Measurements from ENCODE around the gene RNF40.
A peak's percentile ranks its signal among the peaks of the same experiment; 100 is the strongest.

RNF40 gene

DNA sequence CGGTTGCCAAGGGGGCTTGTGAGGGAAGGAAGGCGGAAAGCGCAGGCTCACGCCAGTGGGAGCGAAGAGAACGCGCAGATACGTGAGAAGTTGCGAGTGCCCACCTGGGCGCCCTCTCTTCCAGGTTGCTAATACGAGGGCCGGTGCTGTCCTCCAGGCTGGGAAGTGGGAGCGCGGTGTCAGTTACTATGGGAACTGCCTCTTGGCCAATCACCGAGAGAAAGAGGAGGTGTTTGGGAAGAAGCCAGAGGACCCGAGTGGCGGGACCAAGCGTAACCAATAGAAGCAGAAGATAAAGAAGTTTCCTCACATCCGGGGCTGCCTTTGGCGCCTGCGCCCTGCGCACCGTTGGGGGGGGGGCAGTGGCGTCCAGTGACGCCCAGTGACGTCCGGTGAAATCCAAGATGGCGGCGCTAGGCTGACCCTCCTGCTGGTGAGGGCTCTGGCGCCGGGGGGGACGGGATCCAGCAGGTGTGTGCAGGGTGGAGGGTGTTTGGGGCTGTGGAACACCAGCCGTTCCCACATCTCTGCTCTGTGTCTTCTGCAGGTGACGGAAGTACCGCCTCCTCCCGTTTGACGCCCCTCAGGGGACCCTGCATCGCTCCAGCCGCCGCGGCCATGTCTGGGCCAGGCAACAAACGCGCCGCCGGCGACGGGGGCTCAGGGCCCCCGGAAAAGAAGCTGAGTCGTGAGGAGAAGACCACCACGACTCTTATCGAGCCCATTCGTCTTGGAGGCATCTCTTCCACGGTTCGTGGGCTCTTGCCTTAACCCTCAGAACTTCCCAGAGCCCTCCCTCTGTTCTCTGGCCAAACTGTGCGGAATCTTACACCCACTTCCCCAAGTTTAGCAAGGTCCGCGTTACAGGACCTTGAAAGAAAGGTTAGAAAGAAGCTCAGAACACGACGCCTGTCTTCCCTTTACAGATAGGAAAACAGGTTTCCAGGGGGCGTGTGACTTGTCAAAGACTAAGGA lies at the start of gene RNF40, which contains the start of gene CFAP119:
RNF40 (plus strand) TSS at position 395 of the 975 bp plus-strand sequence; CDS start at position 619, 224 bp downstream.
CFAP119 (minus strand) TSS at position 135 of the 975 bp plus-strand sequence. CDS start 314 bp downstream, outside the sequence.
- DNase-seq: peak; percentile 81

GRCh38 chr16:30715750-30716445 lies 46.2 kb upstream of the RNF40 start:
- DNase-seq: peak; percentile 25

GRCh38 chr16:30720086-30720485 lies 42.0 kb upstream of the RNF40 start:
- no peak for DNase-seq

DNA sequence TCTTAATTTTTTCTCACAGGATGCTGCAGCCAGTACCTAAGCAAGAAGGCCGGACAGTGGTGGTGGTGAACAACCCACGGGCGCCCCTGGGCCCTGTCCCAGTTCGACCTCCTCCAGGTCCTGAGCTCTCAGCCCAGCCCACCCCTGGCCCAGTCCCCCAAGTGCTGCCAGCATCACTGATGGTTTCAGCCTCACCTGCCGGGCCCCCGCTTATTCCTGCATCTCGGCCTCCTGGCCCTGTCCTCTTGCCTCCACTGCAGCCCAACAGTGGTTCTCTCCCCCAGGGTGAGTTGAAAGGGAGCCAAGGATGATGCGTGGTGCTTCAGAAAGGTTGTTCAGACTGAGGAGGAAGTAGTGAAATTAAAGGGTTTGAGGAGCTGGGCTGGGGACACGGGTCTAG lies 41.4 kb upstream of the RNF40 start:
- no peak for DNase-seq

DNA sequence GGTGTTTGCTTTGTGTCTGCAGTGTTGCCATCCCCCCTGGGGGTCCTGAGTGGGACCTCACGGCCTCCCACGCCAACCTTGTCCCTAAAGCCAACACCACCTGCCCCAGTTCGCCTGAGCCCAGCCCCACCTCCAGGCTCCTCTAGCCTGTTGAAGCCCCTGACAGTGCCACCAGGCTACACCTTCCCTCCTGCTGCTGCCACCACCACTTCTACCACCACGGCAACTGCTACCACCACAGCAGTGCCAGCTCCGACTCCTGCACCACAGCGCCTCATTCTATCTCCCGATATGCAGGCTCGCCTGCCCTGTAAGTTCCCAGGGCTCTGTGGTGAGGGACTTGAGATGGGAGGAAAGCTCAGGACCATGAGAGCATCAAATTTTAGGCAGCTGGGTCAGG lies 41.0 kb upstream of the RNF40 start:
- no peak for DNase-seq

GRCh38 chr16:30721606-30722005 lies 40.5 kb upstream of the RNF40 start:
- no peak for DNase-seq

DNA sequence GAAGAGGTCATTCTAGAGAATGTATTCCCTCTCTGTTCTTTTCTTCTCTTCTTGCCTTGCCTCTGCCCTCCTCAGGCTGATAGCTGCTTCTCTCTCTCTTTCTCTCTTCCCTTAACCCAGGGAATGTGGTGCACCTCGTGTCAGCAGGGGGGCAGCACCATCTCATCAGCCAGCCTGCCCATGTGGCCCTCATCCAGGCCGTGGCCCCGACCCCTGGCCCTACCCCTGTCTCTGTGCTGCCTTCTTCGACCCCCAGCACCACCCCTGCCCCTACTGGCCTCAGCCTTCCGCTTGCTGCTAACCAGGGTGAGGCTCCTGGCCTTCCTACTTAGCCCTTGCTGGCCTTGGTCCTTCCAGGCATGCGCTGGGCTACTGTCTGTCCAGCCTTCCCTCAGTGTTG lies 39.7 kb upstream of the RNF40 start:
- no peak for DNase-seq

DNA sequence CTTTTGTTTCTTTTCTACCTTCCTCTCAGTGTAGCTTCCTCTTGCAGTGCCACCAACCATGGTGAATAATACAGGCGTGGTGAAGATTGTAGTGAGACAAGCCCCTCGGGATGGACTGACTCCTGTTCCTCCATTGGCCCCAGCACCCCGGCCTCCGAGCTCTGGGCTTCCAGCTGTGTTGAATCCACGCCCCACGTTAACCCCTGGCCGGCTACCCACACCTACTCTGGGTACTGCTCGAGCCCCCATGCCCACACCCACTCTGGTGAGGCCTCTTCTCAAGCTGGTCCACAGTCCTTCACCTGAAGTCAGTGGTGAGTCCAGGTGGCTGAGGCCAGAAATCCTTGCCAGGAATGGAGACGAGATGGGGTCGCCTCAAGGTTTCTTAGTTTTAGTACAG lies 39.2 kb upstream of the RNF40 start:
- no peak for DNase-seq

GRCh38 chr16:30723725-30724355 lies 38.3 kb upstream of the RNF40 start:
- no peak for DNase-seq

DNA sequence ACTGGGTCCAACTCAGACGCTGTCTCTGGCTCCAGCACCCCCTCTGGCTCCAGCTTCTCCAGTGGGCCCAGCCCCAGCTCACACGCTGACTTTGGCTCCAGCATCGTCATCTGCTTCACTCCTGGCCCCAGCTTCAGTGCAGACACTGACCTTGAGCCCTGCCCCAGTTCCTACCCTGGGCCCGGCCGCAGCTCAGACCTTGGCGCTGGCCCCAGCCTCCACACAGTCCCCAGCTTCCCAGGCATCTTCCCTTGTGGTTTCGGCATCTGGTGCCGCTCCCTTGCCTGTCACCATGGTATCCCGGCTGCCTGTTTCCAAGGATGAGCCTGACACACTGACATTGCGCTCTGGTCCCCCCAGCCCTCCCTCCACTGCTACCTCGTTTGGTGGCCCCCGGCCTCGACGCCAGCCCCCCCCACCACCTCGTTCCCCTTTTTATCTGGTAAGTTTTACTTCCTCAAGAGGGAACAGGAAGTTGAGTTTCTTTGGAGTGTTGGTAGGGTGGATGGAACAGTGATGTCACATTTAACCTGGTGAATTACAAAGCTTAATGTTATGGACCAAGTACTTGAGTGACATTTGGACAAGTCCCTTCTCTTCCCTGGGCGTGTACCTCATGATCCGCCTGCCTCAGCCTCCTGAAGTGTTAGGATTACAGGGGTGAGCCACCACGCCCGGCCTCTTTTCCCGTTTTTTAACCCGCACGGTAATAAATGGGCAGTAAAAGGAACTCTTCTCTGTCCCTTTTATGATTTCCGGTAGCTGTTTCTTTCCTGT lies 37.3 kb upstream of the RNF40 start:
- DNase-seq: no peak

DNA sequence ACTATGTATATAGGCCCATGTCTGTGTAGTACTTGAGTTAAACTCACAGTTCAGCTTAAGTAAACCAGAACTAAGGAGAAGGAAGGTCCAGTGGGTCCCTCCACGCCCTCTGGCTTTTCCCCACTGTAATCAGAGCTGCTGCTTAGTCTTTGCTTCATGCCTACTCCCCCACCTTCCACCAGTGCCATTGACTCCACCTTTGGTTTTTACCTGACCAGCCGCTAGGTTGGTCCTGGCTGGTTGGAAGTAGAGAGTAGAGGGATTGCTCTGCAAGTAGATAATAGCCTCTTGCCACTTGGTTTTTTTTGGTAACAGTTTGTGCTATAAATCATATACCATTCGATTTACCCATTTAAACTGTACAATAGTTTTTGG lies 36.7 kb upstream of the RNF40 start:
- no peak for DNase-seq

DNA sequence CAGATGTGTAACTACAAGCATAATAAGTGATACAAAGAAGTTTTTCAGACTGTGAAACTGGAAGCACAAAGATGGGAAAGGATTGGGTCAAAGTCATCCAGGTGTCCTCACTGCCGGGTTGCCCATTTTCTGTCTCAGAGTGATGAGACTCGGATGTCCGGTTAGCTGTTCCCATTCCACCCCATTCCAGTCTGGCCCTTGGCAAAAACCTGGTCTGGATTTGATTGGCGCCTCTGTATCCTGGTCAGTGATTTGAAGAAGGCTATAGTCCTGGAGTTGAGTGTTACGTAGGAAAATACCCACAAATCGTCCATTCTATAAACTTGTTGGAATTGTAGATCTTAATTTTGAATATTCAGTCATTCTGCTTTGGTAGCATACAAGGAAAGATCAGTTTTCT lies 33.8 kb upstream of the RNF40 start:
- DNase-seq: no peak

GRCh38 chr16:30728899-30729672 lies 33.0 kb upstream of the RNF40 start:
- DNase-seq: no peak

DNA sequence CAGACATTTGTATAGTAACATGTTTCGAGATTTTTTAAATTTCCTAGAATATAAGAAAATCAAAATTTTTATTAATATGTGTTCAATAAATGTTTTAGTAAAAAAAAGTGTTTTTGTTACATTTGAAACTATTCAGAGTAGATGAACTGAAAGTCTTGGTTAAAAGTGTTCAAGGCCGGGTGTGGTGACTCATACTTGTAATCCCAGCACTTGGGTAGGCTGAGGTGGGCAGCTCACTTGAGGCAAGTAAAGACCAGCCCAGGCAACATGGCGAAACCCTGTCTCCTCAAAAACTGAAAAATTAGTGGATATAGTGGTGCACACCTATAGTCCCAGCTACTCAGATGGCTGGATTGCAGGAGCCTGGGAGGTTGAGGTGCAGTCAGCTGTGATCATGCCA lies 30.7 kb upstream of the RNF40 start:
- no peak for DNase-seq

DNA sequence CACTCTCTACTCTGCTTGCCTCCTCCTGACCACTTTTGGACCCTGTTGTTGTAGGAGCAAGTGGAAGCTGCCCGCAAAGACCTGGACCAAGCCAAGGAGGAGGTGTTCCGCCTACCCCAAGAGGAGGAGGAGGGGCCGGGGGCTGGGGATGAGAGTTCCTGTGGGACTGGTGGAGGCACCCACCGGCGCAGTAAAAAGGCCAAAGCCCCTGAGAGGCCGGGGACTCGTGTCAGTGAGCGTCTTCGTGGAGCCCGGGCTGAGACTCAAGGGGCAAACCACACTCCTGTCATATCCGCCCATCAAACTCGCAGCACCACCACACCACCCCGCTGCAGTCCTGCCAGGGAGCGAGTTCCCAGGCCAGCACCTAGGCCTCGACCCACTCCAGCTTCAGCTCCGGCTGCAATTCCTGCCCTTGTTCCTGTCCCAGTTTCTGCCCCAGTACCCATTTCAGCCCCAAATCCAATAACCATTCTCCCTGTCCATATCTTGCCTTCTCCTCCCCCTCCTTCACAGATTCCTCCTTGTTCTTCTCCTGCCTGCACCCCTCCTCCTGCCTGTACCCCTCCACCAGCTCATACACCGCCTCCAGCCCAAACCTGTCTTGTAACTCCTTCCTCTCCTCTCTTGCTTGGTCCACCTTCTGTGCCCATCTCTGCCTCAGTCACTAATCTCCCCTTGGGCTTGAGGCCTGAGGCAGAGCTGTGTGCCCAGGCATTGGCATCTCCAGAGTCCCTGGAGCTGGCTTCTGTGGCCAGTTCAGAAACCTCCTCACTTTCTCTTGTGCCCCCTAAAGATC lies 24.9 kb upstream of the RNF40 start:
- no peak for DNase-seq

DNA sequence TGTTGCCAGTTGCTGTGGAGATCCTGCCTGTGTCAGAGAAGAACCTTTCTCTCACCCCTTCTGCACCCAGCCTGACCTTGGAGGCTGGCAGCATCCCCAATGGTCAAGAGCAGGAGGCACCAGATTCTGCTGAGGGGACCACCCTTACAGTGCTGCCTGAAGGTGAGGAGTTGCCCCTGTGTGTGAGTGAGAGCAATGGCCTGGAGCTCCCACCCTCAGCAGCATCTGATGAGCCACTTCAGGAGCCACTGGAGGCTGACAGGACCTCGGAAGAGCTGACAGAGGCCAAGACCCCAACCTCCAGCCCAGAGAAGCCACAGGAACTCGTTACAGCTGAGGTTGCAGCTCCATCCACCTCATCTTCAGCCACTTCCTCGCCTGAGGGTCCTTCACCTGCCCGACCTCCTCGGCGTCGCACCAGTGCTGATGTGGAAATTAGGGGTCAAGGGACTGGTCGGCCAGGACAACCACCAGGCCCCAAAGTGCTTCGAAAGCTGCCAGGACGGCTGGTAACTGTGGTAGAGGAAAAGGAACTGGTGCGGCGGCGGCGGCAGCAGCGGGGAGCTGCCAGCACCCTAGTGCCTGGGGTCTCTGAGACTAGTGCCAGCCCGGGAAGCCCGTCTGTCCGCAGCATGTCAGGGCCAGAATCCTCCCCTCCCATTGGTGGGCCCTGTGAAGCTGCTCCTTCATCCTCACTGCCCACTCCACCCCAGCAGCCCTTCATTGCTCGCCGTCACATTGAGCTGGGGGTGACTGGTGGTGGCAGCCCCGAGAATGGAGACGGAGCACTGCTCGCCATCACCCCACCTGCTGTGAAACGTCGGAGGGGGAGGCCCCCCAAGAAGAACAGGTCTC lies 24.1 kb upstream of the RNF40 start:
- DNase-seq: no peak

GRCh38 chr16:30738984-30739951 lies 22.9 kb upstream of the RNF40 start:
- no peak for DNase-seq

DNA sequence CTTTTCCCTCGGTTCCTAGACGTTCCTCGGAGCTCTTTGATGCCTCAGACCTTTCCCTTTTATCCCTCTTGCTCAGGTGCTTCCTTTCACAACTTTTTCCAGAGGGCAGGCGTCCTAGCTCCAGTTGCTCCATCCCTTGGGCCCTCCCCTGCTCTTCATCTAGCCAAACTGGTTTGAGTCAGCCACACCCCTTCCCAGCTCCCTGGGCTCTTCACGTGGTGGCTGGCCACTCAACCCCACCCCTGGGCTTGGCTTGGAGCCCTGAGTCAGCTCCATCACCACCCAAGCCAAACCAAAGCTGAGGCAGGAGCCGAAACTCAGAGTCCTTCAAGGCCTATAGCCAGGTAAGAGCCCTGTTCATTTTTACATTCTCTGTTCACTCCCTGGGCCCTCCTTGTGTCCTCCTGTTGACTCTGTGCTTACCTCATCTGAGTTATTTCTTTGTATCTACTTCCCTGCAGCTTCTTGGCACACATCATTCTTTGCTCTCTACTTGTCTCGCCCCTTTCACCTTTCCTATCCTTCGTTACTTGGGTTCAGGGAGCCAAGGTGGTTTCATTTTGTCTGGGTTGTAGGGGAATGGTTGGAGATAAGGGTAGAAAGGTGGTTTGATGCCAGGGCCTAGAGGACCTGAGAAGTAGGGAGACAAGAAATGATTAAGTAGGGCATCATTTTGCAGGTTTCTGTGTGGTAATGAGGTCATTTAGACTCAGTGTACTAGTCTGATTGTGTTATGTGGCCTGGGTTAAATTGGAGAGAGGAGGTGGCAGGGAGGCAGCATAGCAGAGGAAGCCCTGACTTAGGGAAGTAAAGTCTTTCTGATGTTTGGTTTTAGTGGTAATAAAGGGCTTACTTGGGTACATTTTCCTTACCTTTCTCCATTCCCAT lies 21.5 kb upstream of the RNF40 start:
- no peak for DNase-seq
